ENCODE measurements around the gene LEMD3.

LEMD3 gene

DNA sequence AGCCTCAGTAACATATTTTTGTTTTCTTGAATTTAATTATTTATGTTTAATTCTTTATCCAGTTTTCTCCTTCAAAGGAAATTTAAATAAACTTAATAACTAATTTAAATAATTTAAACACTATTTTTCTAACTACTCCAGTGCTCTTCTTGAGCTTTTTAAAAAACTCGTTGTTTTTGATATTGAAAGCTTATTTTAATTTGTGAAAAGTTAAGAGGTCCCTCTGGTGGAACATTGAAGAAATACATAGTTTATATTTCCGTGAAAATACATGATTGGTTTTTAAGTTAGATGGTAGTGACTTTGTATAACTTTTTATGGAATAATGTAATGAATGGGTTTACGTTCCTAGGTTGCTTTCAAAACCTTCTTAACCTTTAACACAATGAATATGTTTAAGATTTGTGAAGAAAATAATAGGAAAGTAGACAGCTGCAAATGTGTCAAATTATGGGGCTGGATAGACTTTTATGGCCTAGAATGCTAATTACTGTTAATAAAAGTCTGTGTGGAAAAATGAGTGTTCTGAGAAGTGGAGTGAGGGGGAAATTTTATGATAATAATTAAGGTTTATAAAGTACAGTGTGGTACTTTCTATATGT, 63.2 kb downstream of the LEMD3 start:
- ChIA-PET CTCF (interaction anchor here (0.6 to 1.1 kb wide), 5 partner anchors 10 to 431 kb away, joined by 3 to 6 read pairs (median 4); partner anchors contain the start of gene LEMD3), POLR2A (interaction anchor here (1.4 kb wide), 1 partner anchor 63 kb away, joined by 8 read pairs; the partner anchor contains the start of gene LEMD3)
- no peak for DNase-seq (ENCODE audit: extremely low spot score)
- TF ChIP-seq SP1 (IDR thresholded peaks at IDR 0.05) (no peak), BHLHE40 (IDR thresholded peaks at IDR 0.05; ENCODE audit: borderline replicate concordance) (no peak), TARDBP (IDR thresholded peaks at IDR 0.05) (no peak), ZNF384 (IDR thresholded peaks at IDR 0.05) (no peak), FOXA1 (IDR thresholded peaks at IDR 0.05) (no peak), ELF4 (IDR thresholded peaks at IDR 0.05) (no peak), NFRKB (IDR thresholded peaks at IDR 0.05) (no peak), SUZ12 (IDR thresholded peaks at IDR 0.05) (no peak), LEF1 (IDR thresholded peaks at IDR 0.05; ENCODE audit: borderline replicate concordance) (no peak), ARNT (IDR thresholded peaks at IDR 0.05) (no peak), CTBP1 (IDR thresholded peaks at IDR 0.05; ENCODE audit: borderline replicate concordance) (no peak), HDGF (IDR thresholded peaks at IDR 0.05; ENCODE audit: borderline replicate concordance) (no peak), L3MBTL2 (conservative IDR thresholded peaks at IDR 0.05) (no peak), FOXK2 (IDR thresholded peaks at IDR 0.05) (no peak), FOXM1 (IDR thresholded peaks at IDR 0.05; ENCODE audit: borderline replicate concordance) (no peak)
- TF ChIP-seq, protein P1, sequence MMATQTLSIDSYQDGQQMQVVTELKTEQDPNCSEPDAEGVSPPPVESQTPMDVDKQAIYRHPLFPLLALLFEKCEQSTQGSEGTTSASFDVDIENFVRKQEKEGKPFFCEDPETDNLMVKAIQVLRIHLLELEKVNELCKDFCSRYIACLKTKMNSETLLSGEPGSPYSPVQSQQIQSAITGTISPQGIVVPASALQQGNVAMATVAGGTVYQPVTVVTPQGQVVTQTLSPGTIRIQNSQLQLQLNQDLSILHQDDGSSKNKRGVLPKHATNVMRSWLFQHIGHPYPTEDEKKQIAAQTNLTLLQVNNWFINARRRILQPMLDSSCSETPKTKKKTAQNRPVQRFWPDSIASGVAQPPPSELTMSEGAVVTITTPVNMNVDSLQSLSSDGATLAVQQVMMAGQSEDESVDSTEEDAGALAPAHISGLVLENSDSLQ (IDR thresholded peaks at IDR 0.05), result no peak

DNA sequence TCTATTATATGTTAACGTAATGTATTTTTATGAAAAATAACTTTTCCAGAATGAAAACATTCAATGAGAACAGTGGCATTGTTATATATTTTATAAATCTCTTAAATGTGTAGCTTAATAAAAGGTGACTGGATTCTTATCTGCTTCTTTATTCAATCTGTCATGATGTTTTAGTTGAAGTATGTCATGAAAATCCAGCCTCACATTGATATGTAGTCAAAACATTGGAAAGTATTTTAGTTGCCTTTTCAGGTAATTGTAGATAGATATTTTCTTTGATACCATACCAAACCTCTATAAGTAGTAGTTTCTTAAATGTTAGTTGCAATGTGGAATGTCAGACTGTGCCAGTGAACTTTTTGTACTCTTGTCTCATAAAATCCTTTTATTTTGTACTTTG, 67.8 kb downstream of the LEMD3 start:
- TF ChIP-seq SP1 (IDR thresholded peaks at IDR 0.05), result no peak
- no peak for TF ChIP-seq FOXA1 (IDR thresholded peaks at IDR 0.05)
- TF ChIP-seq FOXK2 (IDR thresholded peaks at IDR 0.05), result no peak
- no peak for TF ChIP-seq HDGF (IDR thresholded peaks at IDR 0.05; ENCODE audit: borderline replicate concordance)
- TF ChIP-seq BHLHE40 (IDR thresholded peaks at IDR 0.05; ENCODE audit: borderline replicate concordance), result no peak
- TF ChIP-seq FOXM1 (IDR thresholded peaks at IDR 0.05; ENCODE audit: borderline replicate concordance), result no peak
- TF ChIP-seq TARDBP (IDR thresholded peaks at IDR 0.05), result no peak
- TF ChIP-seq NFRKB (IDR thresholded peaks at IDR 0.05), result no peak
- no peak for DNase-seq (ENCODE audit: extremely low spot score)
- ChIA-PET POLR2A (no interaction called here), CTCF (no interaction called here)

DNA sequence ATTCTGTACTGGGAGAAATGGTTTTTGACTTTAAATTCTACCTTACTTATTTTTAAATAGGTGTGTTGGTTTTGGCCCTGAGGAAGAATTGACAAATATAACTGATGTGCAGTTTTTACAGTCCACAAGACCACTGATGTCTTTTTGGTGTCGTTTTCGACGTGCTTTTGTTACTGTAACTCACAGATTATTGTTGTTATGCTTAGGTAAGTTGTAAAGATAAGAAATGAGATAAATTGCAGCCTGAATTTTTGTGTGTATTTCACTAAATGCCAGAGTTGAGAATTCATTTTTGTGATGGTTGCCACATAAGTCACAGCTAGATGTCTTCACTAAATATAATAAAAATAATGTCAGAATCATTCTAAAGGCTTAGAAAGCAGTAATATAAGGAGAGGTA, 69.2 kb downstream of the LEMD3 start:
- CTCF ChIA-PET, result no interaction called here
- TF ChIP-seq FOXK2 (IDR thresholded peaks at IDR 0.05) (no peak), SP1 (IDR thresholded peaks at IDR 0.05) (no peak), LEF1 (IDR thresholded peaks at IDR 0.05; ENCODE audit: borderline replicate concordance) (no peak), HDGF (IDR thresholded peaks at IDR 0.05; ENCODE audit: borderline replicate concordance) (no peak), NFRKB (IDR thresholded peaks at IDR 0.05) (no peak), BHLHE40 (IDR thresholded peaks at IDR 0.05; ENCODE audit: borderline replicate concordance) (no peak), L3MBTL2 (conservative IDR thresholded peaks at IDR 0.05) (no peak), ELF4 (IDR thresholded peaks at IDR 0.05) (no peak)
- TF ChIP-seq, protein P1 (IDR thresholded peaks at IDR 0.05), result no peak
- no peak for DNase-seq (ENCODE audit: extremely low spot score)
- POLR2A ChIA-PET, result no interaction called here

DNA sequence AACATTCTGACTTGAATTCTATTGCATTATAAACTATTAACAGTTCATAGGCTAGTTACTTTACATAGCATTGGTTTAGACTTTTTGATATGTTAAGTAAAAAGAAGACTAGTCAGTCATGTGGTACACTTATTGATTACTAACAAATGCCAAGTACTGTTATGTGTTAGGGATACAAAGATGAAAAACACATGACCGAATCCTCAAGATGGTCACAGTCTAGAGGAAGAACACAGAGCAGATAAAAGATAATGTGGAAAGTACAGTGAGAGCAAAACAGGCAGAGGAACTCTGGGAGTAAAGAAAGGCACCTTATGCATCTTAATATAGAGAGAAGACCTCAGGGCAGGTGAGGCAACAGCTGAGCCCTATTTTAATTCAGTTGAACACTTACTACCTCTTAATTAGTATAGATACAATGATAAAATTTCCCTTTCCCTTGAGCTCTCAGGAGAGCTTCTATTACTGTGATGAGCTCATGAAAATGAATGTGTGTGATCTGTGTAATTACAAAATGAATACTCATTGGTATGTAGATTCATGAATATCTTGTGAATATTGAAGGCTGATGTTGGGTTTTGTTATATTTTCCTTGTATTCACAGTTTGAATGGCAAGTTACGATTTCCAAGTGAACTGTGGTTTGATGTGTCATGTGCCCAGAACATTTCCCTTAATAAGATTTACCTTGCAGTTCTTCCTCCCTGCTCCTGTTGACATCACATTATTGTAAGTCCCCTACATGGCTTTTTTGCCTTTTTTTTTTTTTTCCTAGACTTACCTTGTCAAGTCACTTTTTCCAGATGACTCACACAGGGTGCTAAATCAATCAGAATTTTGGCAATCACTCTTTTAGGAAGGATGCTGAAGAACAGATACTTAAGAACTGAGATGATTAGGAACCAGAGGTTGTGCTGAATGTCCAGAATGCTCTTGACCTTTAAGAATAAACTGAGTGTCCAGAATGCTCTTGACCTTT, 79.6 kb downstream of the LEMD3 start:
- ChIA-PET POLR2A (no interaction called here), CTCF (interaction anchor here (0.5 kb wide), 1 partner anchor 1808 kb away, joined by 3 read pairs; no protein-coding TSS in a partner anchor)
- no peak for TF ChIP-seq SP1 (IDR thresholded peaks at IDR 0.05)
- TF ChIP-seq SUZ12 (IDR thresholded peaks at IDR 0.05), result no peak
- no peak for TF ChIP-seq ZNF384 (IDR thresholded peaks at IDR 0.05)
- TF ChIP-seq HDGF (IDR thresholded peaks at IDR 0.05; ENCODE audit: borderline replicate concordance), result no peak
- TF ChIP-seq FOXM1 (IDR thresholded peaks at IDR 0.05; ENCODE audit: borderline replicate concordance), result no peak
- TF ChIP-seq BHLHE40 (IDR thresholded peaks at IDR 0.05; ENCODE audit: borderline replicate concordance), result no peak
- TF ChIP-seq NFRKB (IDR thresholded peaks at IDR 0.05), result no peak
- no peak for TF ChIP-seq LEF1 (IDR thresholded peaks at IDR 0.05; ENCODE audit: borderline replicate concordance)
- no peak for TF ChIP-seq FOXK2 (IDR thresholded peaks at IDR 0.05)
- TF ChIP-seq TARDBP (IDR thresholded peaks at IDR 0.05), result no peak
- TF ChIP-seq, protein P1 (IDR thresholded peaks at IDR 0.05), result no peak
- no peak for TF ChIP-seq CTBP1 (IDR thresholded peaks at IDR 0.05; ENCODE audit: borderline replicate concordance)
- no peak for TF ChIP-seq ARNT (IDR thresholded peaks at IDR 0.05)
- no peak for TF ChIP-seq L3MBTL2 (conservative IDR thresholded peaks at IDR 0.05)
- no peak for TF ChIP-seq ELF4 (IDR thresholded peaks at IDR 0.05)
- TF ChIP-seq FOXA1 (IDR thresholded peaks at IDR 0.05), result no peak
- no peak for DNase-seq (ENCODE audit: extremely low spot score)

DNA sequence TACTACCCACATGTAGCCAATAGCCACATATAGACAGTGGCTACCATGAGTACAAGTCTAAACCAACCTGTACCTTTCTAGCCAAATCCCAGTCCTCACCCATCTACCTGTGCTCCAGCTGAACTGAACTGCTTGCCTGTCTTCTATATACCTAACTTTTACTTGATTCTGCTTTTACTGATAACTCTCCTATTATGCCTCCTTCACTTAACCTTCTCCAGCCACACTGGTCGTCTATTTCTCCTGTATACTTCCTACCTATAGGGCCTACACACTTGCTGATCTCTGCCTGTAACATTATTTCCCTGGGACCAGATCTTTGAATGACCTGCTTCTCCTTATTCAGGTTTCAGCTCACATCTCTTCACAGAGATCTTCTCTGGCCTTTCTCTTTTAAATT, 83.1 kb downstream of the LEMD3 start:
- TF ChIP-seq ARNT (IDR thresholded peaks at IDR 0.05) (no peak), ELF4 (IDR thresholded peaks at IDR 0.05) (no peak), TARDBP (IDR thresholded peaks at IDR 0.05) (no peak), ZNF384 (IDR thresholded peaks at IDR 0.05) (no peak), L3MBTL2 (conservative IDR thresholded peaks at IDR 0.05) (no peak), BHLHE40 (IDR thresholded peaks at IDR 0.05; ENCODE audit: borderline replicate concordance) (no peak)
- POLR2A ChIA-PET, result no interaction called here
- CTCF ChIA-PET, result no interaction called here
- DNase-seq (ENCODE audit: extremely low spot score), result no peak
